Breast epithelium (tissue), 3 donors: Measurements from ENCODE around the gene SLC17A2.

Experiments
- POLR2A ChIP-seq: fragments of 450-650 bp; IDR thresholded peaks from one replicate; pipeline ENCODE4 v1.6.1; 2016; ENCODE audit warnings: antibody characterized with exemption, mild to moderate bottlenecking, moderate library complexity
- POLR2AphosphoS5 ChIP-seq, 3 donors: sonication (generic); formaldehyde crosslinking; IDR thresholded peaks; one replicate each; pipeline ENCODE4 v1.6.1; 2017; ENCODE audit warnings: antibody characterized with exemption in 3 of 3
- TF ChIP-seq, protein P1 (sequence below), 3 donors: fragments of 450-650 bp; IDR thresholded peaks; one replicate each; pipeline ENCODE4 v1.5.1; 2016 to 2017; ENCODE audit warnings: antibody characterized with exemption in 3 of 3, mild to moderate bottlenecking in 3 of 3, moderate library complexity in 3 of 3

DNA sequence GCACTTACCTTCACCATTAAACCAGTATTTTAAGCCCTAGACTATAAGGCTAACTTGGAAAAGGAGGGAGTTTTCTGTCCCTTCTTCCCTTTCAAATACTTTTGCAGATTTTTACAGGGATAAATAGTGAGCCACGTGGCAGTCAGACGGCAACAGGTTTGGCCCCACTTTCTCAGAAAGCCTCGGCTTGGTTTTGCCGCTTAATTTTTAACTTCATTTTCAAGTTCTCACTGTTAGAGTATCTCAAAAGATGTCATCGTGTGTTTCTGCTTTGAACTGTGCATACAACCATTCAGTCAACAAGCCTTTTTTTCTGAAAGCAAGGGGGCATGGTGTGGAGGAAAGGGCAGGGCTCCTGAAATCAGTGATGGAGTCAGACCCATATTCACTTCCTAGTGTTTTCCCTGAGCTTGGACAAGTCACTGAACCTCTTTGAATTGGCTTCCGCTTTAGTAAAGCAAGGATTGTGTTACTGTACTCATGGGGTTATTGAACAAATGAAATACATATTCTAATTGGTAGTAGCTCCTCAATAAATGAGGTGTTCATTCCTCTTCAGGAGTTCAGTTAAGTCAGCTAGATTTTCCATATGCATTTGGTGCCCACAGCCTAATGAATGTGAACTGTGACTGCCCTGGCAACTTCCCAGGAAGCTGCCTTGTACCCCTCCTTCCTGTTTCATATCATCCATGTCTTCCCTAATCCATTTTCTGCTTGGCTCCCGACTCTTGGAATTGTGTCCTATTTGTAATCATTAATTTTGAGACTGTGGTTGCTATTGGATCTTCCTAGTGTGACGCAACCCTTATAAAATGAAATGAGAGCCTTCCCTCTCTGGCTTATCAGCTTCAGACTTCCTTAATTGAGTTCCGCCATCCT, at the start of gene SLC17A2:
- TF ChIP-seq, protein P1, sequence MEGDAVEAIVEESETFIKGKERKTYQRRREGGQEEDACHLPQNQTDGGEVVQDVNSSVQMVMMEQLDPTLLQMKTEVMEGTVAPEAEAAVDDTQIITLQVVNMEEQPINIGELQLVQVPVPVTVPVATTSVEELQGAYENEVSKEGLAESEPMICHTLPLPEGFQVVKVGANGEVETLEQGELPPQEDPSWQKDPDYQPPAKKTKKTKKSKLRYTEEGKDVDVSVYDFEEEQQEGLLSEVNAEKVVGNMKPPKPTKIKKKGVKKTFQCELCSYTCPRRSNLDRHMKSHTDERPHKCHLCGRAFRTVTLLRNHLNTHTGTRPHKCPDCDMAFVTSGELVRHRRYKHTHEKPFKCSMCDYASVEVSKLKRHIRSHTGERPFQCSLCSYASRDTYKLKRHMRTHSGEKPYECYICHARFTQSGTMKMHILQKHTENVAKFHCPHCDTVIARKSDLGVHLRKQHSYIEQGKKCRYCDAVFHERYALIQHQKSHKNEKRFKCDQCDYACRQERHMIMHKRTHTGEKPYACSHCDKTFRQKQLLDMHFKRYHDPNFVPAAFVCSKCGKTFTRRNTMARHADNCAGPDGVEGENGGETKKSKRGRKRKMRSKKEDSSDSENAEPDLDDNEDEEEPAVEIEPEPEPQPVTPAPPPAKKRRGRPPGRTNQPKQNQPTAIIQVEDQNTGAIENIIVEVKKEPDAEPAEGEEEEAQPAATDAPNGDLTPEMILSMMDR (IDR thresholded peaks at IDR 0.05) = no peak
- TF ChIP-seq POLR2AphosphoS5 (IDR thresholded peaks at IDR 0.05) = no peak
- TF ChIP-seq POLR2A = no peak
